D341Med (cell line): ENCODE measurements around the gene TDP1.

Experiments used
- DNase-seq: peaks from one replicate; pipeline ENCODE4 v3.0.0; 2012; ENCODE audit warnings: low spot score

TDP1 gene

GRCh38 chr14:89941830-89942377, 13.8 kb upstream of the TDP1 start:
- DNase-seq, result no peak

DNA sequence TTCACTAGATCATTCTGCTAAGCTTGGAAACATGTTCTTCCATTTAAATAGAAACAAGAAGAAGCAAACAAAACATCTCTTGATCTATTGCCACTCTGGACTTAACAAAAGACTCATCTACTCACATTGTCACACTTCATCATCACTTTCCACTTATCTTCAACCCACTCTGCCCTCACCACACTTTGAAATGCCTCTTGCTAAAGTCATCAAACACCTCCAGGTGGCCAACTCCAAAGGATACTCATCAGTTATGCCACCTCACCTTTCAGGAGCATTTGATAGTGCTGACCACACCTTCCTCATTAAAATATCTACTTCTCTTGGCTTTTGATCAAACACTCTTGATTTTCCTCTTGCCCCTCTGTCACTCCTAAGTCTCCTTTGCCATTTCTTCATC, 8.4 kb upstream of the TDP1 start:
- DNase-seq, result no peak

- DNase-seq, result peak; percentile 34
Observed at GRCh38 chr14:89952576-89952975, 3.2 kb upstream of the TDP1 start.

- no peak for DNase-seq
Observed at GRCh38 chr14:89953602-89954001, 2.1 kb upstream of the TDP1 start.

DNA sequence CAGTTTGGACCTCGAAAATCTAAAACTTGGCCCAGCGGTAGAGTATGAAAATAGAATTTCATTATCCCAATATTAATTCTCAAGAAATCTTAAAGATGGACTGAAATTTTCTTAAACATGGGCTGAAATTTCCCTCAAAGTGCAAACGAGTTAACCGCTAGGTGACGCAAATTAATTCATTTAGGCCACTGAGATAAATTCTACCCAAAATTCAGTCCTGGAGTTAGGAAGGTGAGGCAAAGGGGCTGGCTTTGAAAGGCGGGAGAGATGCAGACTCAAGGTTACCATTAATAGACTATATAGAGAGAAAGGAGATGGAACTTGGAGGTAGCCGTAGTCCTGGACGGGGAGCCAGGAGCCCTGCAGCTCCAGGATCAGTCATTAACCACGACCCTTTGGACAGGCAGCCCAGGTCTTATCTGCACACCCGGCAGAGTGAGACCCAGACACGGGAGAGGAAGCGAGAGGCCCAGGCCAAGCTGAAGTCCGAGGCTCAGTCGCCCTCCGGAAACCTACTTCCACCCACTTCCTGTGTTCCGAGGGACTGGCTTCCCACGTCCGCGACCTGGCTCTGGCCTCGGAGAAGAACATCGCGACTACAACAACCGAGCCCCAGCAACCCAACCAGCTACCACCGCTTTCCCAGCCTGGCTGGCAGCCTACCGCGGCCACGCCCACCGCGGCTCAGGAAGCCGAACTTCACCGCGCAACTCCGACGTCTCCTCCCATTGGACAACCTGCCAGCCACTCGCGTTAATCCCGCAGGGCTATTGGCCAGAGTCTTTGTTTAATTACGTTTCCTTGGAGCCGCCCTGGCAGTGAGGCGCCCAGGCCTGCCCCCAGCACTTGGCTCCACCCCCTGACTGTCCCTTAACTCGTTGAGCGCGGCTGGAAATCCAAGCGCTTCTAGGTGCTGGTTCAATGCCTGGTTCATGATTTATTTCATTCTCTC, 1.4 kb upstream of the TDP1 start, which contains the start of gene EFCAB11:
Gene EFCAB11 (minus strand): TSS at position 661 of the 952 bp plus-strand sequence. CDS start 70 bp downstream, at position 591.
- peak; percentile 94 for DNase-seq

DNA sequence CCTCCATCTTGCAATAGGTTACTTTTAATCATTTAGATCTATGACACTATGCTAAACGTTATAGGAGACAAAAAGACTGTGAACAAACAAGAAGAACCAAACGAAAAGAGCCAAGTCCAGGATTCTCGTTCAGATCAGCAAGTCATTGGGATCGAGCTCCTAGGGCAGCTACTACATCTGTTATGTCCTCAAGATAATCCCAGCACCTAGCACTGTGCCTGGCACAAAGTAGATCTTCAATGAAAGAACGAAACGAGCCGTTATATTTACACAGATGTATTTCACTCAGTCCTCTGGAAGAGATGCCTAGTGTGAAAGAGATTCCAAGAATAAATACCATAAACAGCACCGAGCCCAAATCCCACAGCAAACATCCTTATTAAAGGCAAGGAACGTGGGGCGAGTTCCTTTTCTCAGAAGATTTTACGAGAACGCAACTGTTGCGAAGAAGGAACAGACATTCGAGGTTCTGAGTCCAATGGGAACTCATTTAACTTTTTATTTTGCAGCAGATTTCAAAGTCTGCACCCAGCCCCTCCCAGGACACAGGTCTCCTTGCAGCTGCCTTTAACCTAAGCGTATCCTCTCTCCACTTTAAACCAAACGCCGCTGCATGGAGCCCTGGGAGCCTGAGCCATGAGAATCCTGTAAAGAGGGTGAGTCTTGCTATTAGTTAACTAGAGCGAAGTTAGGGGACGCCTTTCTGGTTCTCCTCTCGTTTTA, 544 bp upstream of the TDP1 start:
- peak; percentile 44 for DNase-seq

DNA sequence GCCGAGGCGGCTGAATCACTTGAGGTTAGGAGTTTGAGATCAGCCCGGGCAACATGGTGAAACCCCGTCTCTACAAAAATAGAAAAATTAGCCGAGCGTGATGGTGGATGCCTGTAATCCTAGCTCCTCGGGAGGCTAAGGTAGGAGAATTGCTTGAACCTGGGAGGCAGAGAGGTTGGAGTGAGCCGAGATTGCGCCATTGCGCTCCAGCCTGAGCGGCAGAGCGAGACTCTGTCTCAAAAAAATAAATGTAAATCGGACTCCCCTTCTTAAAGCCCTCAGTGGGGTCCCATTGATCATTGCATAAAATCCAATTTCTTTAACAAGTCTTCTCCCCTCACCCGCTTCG, 908 bp downstream of the TDP1 start:
- no peak for DNase-seq

GRCh38 chr14:89957376-89957775, 1.6 kb downstream of the TDP1 start:
- no peak for DNase-seq

DNA sequence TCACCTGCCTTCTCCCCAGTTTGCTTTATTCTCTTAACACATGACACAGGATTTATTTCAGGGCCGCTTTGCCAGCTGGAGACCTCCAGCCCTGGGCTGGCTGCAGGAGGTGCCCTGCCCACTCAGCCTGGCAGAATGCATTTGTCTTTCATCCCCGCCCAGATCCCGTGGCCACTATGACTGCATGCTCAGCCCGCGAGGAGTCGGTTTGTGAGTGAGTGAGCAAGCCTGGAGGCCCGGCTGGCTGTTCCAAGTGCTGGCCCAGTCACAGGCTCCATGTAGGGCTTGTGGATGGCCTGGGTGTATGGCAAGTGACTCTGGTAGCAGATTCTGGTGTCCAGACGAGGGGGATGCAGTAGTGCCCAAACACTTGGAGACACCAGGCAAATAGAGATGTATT, 2.1 kb downstream of the TDP1 start:
- DNase-seq, result no peak

- no peak for DNase-seq
Observed at GRCh38 chr14:89958966-89959365, 3.2 kb downstream of the TDP1 start.

DNA sequence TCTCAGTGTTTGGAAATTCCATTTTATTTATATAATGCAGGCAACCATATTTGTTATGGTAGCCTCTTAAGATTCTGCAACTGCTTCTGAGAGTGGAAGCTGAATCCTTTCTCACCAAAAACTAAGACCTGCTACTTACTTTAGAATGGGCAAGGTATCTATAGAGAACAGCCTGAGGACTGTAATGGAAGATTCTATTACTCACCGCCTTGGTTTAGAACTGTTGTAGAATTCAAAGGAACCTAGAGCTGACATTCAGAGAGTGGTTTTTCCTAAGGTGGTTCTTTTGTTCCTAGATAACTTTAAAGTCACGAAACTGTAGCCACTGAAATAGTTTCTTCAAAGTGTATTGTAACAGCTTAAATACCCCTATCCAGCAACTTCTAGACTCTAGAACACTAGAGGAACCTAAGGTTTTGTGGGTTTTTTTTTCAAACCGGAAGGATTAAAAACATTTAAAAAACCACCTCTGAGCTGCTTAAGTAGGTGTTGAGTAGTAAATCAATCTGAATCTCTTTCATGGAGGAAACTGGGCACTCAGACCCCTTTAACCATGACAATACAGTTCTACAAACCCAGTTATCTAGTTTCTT, 4.2 kb downstream of the TDP1 start:
- DNase-seq, result no peak

GRCh38 chr14:89960914-89961313, 5.2 kb downstream of the TDP1 start:
- no peak for DNase-seq

- DNase-seq, result no peak
Observed at GRCh38 chr14:89963288-89963978, 7.7 kb downstream of the TDP1 start.

- DNase-seq, result no peak
Observed at GRCh38 chr14:89965839-89966238, 10.1 kb downstream of the TDP1 start.

- peak; percentile 76 for DNase-seq
Observed at GRCh38 chr14:89973234-89973823, 17.6 kb downstream of the TDP1 start.

- no peak for DNase-seq
Observed at GRCh38 chr14:89977668-89978067, 21.9 kb downstream of the TDP1 start.

DNA sequence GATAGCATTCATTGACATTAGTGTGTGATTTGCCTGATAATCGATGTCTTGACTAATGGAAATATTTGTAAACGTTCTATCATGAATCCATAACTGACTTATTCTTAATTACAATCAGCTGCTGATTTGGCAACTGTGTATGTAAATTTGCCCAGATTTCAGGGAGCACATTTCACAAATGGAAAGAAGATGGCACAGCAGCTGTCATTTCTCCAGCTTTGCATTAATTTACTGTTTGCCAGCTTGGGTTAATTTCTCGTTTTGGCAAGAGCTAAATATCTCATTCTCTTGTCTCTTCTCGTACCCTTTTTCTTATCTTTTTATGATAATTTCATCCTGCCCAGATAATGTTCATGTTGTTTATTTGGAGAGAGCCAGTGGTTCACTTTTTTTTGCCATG, 22.9 kb downstream of the TDP1 start:
- DNase-seq, result no peak

DNA sequence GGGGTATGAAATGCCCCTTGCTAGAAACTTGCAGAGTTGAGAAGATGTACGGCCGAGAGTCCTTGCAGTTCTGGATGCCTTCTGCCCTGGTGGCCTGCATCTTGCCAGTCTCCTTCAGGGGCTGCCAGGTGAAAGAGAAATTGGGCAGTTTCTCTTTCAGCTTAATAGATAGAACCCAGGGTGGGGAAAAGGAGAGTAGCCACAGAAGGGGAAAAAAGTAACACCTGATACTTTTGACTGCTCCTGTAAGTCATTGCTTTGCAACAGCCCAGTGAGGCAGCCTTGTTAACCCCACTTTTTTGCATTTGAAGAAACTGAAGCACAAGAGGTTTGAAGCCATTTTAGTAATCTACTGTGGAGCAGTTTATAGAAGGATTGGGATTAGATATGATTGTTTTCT, 27.6 kb downstream of the TDP1 start:
- DNase-seq, result no peak

DNA sequence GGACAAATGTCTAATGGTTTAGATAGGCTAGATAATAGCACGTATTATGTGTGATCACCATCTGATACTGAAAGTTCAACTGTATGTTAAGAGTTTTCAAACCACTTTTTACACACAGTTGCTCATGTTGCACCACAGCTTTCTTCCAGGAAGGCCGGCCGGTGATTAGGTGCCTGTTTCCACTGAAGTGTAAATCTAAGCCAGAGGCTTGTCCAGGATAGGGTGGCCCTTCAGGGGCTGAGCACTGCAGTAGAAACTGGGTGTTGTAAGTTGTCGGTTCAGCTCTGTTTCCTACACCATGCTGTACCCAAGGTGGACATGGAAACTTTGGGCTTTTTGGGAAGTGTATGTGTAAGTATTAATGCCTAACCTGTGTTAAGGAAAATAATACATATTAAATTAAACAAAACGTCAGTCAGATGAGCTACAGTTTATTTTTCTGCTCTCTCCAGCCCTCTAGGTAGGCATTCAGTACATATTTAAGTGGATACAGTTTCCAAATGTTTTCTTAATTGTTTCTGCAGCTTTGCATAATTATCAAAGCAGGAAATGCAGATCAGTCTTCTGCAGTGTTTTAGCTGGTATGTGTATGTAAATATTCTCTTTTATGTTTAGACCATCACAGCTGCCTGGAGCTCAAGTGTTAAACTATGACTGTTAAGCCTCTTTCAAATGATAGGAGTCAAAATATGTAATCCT, 30.9 kb downstream of the TDP1 start:
- DNase-seq, result no peak

- no peak for DNase-seq
Observed at GRCh38 chr14:89987161-89987475, 31.4 kb downstream of the TDP1 start.

- no peak for DNase-seq
Observed at GRCh38 chr14:89988787-89989186, 33.1 kb downstream of the TDP1 start.
